AG04449 (cell line): ENCODE data around the gene ZNF318.

Experiments used
- CTCF ChIA-PET: fragments of 350-600 bp; formaldehyde crosslinking; extraction: SDS; loops from one replicate; lab custom pipeline; 2021; ENCODE audit warnings: antibody characterized with exemption; lab: Yijun Ruan, JAX
- POLR2A ChIA-PET: fragments of 400-600, 350-600 bp; formaldehyde crosslinking; extraction: SDS; loops from one replicate; lab custom pipeline; 2020; ENCODE audit warnings: antibody characterized with exemption, inconsistent platforms; lab: Yijun Ruan, JAX
- DNase-seq: peaks from one replicate; pipeline ENCODE4 v3.0.0-alpha.2; 2010; ENCODE audit warnings: low read depth, low spot score
- H3K4me3 ChIP-seq: 2 replicates; pipeline ENCODE4 v1.5.1; 2011; ENCODE audit warnings: low read depth, mild to moderate bottlenecking, control low read depth, low read length
- CTCF ChIP-seq: IDR thresholded peaks from one replicate; pipeline ENCODE4 v1.5.1; 2011; ENCODE audit warnings: mild to moderate bottlenecking, moderate library complexity, low read length, control low read depth, inconsistent platforms; ENCODE audit not compliant: insufficient read depth; ENCODE audit errors: missing control alignments

The ZNF318 gene

GRCh38 chr6:43301081-43301870 lies 68.2 kb downstream of the ZNF318 start:
- ChIA-PET POLR2A (no interaction called here), CTCF (interaction anchor here (1.4 kb wide), 1 partner anchor 33 kb away, joined by 3 read pairs; no protein-coding TSS in a partner anchor)
- no peak for TF ChIP-seq CTCF

GRCh38 chr6:43299338-43300293 lies 69.8 kb downstream of the ZNF318 start:
- no peak for DNase-seq
- POLR2A ChIA-PET, result no interaction called here
- H3K4me3 ChIP-seq, result no peak overlapping the region
- TF ChIP-seq CTCF, result no peak
- CTCF ChIA-PET, result interaction anchor here (1.0 to 1.4 kb wide), 3 partner anchors 9 to 37 kb away, joined by 3 read pairs; no protein-coding TSS in a partner anchor

More at GRCh38 chr6:43301081-43301870, 68.2 kb downstream of the ZNF318 start:
- H3K4me3 ChIP-seq, result no peak overlapping the region
- no peak for DNase-seq

- no peak overlapping the region for H3K4me3 ChIP-seq
- no peak for DNase-seq
- ChIA-PET CTCF (interaction anchor here (1.0 to 3.5 kb wide), 4 partner anchors 8 to 69 kb away, joined by 3 to 14 read pairs (median 3); partner anchors contain the start of genes CRIP3 and DNPH1), POLR2A (no interaction called here)
- no peak for TF ChIP-seq CTCF
Observed at GRCh38 chr6:43298565-43299337, 70.7 kb downstream of the ZNF318 start.

- ChIA-PET CTCF (interaction anchor here (1.0 to 3.5 kb wide), 5 partner anchors 10 to 69 kb away, joined by 3 to 14 read pairs (median 6); partner anchors contain the start of genes CRIP3 and DNPH1), POLR2A (no interaction called here)
- no peak for TF ChIP-seq CTCF
- no peak within 1 kb of the TSS for H3K4me3 ChIP-seq
- DNase-seq, result no peak
Observed at GRCh38 chr6:43297644-43298564, 71.5 kb downstream of the ZNF318 start, which contains the start of gene SLC22A7. Gene SLC22A7, plus strand, starts transcription at chr6:43298260. Its CDS starts 99 bp downstream, at chr6:43298359.

- no peak for DNase-seq
- H3K4me3 ChIP-seq, result no peak overlapping the region
- TF ChIP-seq CTCF, result no peak
- POLR2A ChIA-PET, result no interaction called here
- CTCF ChIA-PET, result interaction anchor here (0.8 to 3.5 kb wide), 9 partner anchors 9 to 68 kb away, joined by 3 to 14 read pairs (median 5); partner anchors contain the start of genes CRIP3 and DNPH1
Observed at GRCh38 chr6:43296780-43297497, 72.5 kb downstream of the ZNF318 start.
